Measurements from ENCODE around the gene TOMM34.
A peak's percentile ranks its signal among the peaks of the same experiment; 100 is the strongest.

Gene TOMM34

GRCh38 chr20:44930517-44931168 is 29.6 kb downstream of the TOMM34 start:
- DNase-seq (no peak), ATAC-seq (no peak)

GRCh38 chr20:44928595-44928994 is 31.6 kb downstream of the TOMM34 start:
- DNase-seq (no peak), ATAC-seq (no peak)

- DNase-seq (no peak), ATAC-seq (no peak)
Observed at GRCh38 chr20:44924541-44924940, 35.7 kb downstream of the TOMM34 start.

DNA sequence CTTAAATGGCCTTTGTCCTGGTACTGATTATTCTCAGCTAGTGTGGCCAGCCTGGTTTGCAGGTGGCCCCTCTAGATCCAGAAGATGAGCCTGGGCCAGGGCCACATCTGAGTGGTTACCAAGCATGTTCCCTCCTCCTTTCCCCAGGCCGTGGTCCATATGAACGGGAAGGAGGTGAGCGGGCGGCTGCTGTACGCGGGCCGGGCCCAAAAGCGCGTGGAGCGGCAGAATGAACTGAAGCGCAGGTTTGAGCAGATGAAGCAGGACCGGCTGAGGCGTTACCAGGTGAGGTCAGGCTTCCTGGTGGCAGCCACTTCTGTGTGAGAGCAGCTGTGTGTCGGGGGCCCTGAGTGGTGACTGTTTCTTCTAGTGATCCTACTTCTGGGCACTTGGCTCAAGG is 38.8 kb downstream of the TOMM34 start:
- no peak for ATAC-seq
- DNase-seq: no peak

DNA sequence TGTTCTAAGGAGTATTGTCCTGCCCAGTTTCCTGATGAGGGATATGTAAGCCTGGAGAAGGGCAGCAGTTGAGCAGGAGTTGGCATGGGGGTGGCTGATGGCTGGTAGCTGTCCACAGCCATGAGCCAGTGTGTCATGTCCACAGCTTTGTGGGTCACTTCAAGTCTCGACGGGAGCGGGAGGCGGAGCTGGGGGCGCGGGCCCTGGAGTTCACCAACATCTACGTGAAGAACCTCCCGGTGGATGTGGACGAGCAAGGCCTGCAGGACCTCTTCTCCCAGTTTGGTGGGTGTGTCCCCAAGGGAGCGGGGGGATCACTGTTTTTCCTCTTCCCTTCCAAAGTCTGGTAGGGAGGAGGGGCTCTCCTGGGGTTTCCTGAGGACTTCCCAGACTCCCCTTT is 41.4 kb downstream of the TOMM34 start:
- DNase-seq (no peak), ATAC-seq (no peak)

- DNase-seq (no peak), ATAC-seq (no peak)
Observed at GRCh38 chr20:44918342-44918741, 41.9 kb downstream of the TOMM34 start.

- no peak for DNase-seq
- ATAC-seq: no peak
Observed at GRCh38 chr20:44917399-44917798, 42.8 kb downstream of the TOMM34 start.

DNA sequence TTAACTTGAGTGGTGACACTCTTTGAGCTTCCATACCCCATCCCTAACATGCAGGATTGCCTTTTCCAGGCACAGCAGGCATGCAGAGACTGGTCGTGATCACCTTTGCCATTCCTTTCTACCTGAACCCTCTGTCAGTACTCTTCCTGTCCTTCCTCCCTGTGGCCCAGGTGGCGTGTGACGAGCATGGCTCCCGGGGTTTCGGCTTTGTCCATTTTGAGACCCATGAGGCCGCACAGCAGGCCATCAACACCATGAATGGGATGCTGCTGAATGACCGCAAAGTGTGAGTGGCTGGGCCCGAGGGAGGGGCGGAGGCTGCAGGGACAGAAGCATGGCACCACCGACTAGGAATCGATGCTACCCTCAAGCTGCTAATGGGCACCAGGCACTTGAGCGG is 43.6 kb downstream of the TOMM34 start:
- no peak for DNase-seq
- ATAC-seq: no peak

DNA sequence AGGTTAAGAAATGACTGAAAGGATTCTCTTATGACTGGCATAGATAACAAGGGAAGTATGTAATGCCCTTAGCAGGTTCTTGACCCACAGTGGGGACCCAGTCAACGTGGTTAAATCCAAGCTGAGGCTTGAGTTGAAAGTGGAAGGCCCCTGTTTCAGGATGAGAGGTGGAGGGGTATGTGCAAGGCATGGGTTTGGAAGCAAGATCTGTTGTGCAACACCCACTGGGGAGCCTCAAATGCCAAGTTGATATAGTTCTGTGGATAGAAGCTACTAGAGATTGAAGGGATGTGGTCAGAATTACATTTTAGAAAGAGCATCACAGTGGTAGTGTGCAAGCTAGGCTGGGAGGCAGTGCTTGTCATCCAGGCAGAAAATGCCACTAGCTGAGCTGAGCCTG is 45.3 kb downstream of the TOMM34 start:
- ATAC-seq: peak; percentile 45
- no peak for DNase-seq

- ATAC-seq: no peak
- DNase-seq: no peak
Observed at GRCh38 chr20:44912189-44912588, 48.0 kb downstream of the TOMM34 start.

GRCh38 chr20:44911264-44911921 is 48.8 kb downstream of the TOMM34 start:
- no peak for ATAC-seq
- DNase-seq: peak; percentile 75

GRCh38 chr20:44910690-44911262 is 49.4 kb downstream of the TOMM34 start:
- ATAC-seq: no peak
- DNase-seq: no peak

- ATAC-seq: peak; percentile 95
- peak; percentile 85 for DNase-seq
Observed at GRCh38 chr20:44909872-44910689, 50.1 kb downstream of the TOMM34 start, which contains the start of gene PABPC1L. Gene PABPC1L (plus strand): TSS chr20:44910060. CDS start chr20:44910144, 84 bp downstream.

DNA sequence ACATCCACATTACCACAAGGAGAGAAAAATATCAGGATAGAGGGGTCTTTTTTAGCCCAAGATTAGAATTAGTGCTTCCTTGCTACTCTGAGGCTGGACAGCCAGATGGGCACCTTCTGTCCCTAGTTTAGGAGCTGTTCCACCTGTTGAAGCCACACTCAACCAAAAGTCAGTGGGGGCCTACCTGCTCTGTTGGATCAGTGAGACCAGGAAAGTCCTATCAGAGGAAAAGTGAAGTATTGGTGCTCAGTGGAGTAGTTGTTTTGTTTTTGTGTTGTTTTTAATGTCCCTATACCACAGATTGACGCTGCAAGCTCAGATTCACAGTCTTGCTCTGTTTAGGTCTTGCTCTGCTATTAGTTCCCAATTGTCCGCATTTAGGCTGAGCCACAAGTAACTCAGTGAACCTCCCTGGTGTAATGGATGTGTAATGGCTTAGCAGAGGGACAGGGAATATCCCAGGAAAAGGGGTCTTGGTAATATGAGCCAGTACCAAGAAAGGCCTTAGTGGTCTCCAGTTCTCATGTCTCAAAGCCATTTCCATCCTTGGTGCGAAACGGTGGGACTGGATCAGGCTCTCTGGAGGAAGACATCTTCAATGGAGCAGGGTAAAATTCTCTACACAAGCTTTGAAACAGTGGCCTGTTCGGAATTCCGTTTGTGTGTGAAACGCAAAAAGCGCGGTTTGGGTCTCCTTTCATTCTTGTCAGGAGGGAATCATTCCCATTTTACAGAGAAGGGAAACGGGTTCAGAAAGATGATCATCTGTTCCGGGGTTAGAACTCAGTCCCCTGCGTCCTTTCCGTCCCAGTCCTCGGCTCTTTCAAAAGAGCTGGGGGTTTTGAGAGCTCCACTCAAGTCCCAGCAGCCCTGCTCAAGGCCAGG is 51.0 kb downstream of the TOMM34 start:
- DNase-seq (no peak), ATAC-seq (no peak)

DNA sequence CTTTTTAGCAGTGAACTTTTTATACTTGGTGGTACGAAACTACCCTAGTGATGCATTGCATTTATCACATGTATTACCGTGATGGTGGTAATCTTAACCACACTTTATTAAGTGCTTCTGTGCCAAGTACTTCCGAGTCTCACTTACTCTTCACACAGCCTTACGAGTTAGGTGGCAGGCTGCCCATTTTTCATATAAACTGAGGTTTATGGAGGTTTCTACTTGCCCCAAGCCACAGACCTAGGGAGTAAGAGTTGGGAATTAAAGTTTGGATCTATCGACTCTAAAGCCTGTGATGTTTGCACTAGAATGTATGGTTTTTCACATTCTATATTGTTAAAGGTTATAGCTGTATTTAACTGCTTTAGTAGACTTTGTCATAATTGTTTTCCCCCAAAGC is 55.8 kb downstream of the TOMM34 start:
- ATAC-seq: no peak
- DNase-seq: no peak

DNA sequence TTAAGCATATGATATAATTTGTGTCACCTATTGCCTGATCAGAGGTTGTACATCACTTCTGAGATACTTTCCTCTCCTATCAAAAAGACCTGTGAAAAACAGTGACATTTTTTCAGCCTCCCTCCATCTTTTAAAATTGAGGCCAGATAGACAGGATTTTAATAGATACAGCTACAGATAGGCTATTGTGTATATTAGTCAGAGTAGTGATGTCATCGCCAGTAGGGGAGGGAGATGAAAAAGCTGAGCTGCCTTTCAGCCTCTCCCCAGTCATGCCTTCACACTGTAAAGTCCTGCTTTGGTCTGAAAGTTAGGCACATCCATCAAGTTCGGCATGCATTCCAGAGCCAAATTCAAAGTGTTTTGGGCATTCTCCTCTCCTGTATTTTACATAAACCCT is 58.2 kb downstream of the TOMM34 start:
- ATAC-seq (peak; percentile 39), DNase-seq (no peak)

DNA sequence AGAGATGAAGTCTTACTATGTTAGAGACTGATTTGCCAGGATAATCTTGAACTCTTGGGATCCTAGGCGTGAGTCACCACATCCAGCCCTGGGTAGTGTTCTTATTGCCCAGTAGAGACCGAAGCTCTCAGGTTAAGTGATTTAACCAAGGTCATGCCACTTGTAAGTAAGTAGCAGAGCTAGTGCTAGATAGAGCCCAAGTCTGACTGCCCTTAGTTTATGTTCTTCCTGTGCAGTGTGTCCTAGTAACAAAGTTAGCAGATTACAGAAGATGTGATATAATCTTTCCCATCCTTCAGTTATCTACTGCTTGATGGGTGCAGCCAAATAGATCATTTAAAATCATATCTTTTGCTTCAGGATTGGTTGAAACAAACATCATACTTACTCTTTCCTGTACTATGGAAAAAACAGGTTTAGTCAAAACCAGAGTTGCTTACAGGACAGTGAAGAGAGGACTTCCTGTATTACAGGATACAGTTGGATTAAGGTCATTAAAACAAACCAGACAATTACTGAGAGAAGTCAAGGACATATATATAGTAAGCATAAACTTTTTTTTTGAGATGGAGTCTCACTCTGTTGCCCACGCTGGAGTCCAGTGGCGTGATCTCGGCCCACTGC is 59.9 kb downstream of the TOMM34 start:
- ATAC-seq (peak; percentile 71), DNase-seq (no peak)

GRCh38 chr20:44897133-44897532 is 63.1 kb downstream of the TOMM34 start:
- no peak for DNase-seq
- ATAC-seq: no peak

- DNase-seq: no peak
- no peak for ATAC-seq
Observed at GRCh38 chr20:44896583-44896982, 63.6 kb downstream of the TOMM34 start.

DNA sequence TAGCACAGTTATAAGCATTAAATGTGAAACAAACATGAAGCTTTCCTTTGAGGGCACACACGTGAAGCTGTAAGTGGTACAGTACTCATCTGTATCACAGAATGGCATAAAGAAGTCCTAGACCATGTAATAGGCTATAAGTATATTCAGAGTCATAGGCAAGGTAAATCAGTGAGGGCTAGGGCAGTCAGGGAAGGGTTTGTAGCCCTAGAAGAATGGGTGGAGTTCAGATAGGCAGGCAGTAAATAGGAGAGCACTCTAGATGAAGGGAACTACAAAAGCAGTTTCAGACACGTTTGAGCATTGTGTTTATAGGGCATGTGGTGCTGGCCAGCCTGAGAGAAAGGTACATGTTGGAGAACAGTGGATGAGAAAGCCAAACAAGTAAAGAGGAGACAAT is 65.2 kb downstream of the TOMM34 start:
- no peak for ATAC-seq
- no peak for DNase-seq
